AG09309 (cell line): ENCODE results near the gene CCL11.
A peak's percentile ranks its signal among the peaks of the same experiment; 100 is the strongest.

Experiments used
- DNase-seq: peaks from one replicate; pipeline ENCODE4 v3.0.0-alpha.2; 2010; ENCODE audit warnings: low read depth
- H3K4me3 ChIP-seq: 2 replicates; pipeline ENCODE4 v1.5.1; 2011; ENCODE audit warnings: mild to moderate bottlenecking, low read depth, low read length, moderate library complexity; ENCODE audit not compliant: control insufficient read depth
- TF ChIP-seq, protein P1 (sequence below): IDR thresholded peaks from 2 replicates; pipeline ENCODE4 v1.5.1; 2011; ENCODE audit warnings: mild to moderate bottlenecking, low read depth, low read length, inconsistent platforms; ENCODE audit not compliant: insufficient read depth, control insufficient read depth; ENCODE audit errors: missing control alignments

Gene CCL11

GRCh38 chr17:34287875-34288274 lies 2.3 kb downstream of the CCL11 start:
- no peak overlapping the region for H3K4me3 ChIP-seq
- TF ChIP-seq, protein P1, sequence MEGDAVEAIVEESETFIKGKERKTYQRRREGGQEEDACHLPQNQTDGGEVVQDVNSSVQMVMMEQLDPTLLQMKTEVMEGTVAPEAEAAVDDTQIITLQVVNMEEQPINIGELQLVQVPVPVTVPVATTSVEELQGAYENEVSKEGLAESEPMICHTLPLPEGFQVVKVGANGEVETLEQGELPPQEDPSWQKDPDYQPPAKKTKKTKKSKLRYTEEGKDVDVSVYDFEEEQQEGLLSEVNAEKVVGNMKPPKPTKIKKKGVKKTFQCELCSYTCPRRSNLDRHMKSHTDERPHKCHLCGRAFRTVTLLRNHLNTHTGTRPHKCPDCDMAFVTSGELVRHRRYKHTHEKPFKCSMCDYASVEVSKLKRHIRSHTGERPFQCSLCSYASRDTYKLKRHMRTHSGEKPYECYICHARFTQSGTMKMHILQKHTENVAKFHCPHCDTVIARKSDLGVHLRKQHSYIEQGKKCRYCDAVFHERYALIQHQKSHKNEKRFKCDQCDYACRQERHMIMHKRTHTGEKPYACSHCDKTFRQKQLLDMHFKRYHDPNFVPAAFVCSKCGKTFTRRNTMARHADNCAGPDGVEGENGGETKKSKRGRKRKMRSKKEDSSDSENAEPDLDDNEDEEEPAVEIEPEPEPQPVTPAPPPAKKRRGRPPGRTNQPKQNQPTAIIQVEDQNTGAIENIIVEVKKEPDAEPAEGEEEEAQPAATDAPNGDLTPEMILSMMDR = no peak
- no peak for DNase-seq

- TF ChIP-seq, protein P1 = no peak
- H3K4me3 ChIP-seq = no peak overlapping the region
- DNase-seq = no peak
Measured at GRCh38 chr17:34290586-34290985, 5.0 kb downstream of the CCL11 start.

- TF ChIP-seq, protein P1 = no peak
- no peak for DNase-seq
- H3K4me3 ChIP-seq = no peak overlapping the region
Measured at GRCh38 chr17:34291721-34292348, 6.3 kb downstream of the CCL11 start.

- no peak overlapping the region for H3K4me3 ChIP-seq
- TF ChIP-seq, protein P1 = no peak
- DNase-seq = no peak
Measured at GRCh38 chr17:34299027-34299426, 13.5 kb downstream of the CCL11 start.

DNA sequence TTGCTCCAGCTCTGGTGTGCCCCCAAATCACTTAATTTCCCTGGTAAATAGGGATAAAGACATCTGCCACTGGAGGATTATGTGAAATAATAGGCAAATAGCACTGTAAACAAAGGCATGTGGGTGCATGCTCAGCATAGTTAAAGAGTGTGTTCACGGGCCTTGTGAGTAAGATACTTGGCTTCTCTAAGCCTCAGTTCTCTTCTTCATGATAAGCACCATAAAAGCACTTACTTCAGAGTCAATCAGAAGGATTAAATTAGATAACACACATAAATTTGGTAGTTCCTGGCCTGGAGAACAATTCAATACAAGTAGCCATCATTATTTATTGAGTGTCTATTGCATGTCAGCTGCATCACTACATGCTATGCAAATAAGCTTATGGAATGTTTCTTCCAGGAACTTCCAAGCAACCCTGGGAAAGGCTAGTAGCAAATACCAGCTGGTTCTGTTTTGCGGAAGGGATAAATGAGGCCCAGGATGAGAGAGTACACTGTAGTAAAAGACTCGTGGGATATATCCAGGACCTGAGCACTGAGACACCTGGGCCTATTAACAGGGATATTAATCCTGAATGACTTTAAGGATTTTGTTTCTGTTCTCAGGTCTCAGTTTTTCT lies 14.5 kb downstream of the CCL11 start:
- H3K4me3 ChIP-seq = no peak overlapping the region
- TF ChIP-seq, protein P1 = no peak
- DNase-seq = peak; percentile 55

- DNase-seq = no peak
- H3K4me3 ChIP-seq = no peak overlapping the region
- TF ChIP-seq, protein P1 = no peak
Measured at GRCh38 chr17:34300652-34301370, 15.3 kb downstream of the CCL11 start.
